Measurements from ENCODE around the gene KLHL17. TPM values are rescaled to one million over a fixed set of nuclear protein-coding genes. Genes with fewer than 3 reads are reported as not detected.

KLHL17 gene
- polyA plus RNA-seq, 1 donor, result 9.0 TPM

Other genes with a start within 250 kb of the KLHL17 start
- gene SAMD11, start 36.7 kb upstream of the KLHL17 start, polyA plus RNA-seq (ENCODE audit: insufficient read length), result 45.7 TPM
- gene NOC2L, start 1.3 kb upstream of the KLHL17 start, polyA plus RNA-seq (ENCODE audit: insufficient read length), result 56.4 TPM
- 0.20 TPM for gene PLEKHN1, start 5.9 kb downstream of the KLHL17 start, polyA plus RNA-seq (ENCODE audit: insufficient read length)
- gene PERM1, start 21.5 kb downstream of the KLHL17 start, polyA plus RNA-seq (ENCODE audit: insufficient read length), result 0.12 TPM
- 13.8 TPM for gene HES4, start 39.5 kb downstream of the KLHL17 start, polyA plus RNA-seq (ENCODE audit: insufficient read length)
- 9.4 TPM for gene ISG15, start 52.9 kb downstream of the KLHL17 start, polyA plus RNA-seq (ENCODE audit: insufficient read length)
- 223 TPM for gene AGRN, start 59.5 kb downstream of the KLHL17 start, polyA plus RNA-seq (ENCODE audit: insufficient read length)
- 0.32 TPM for gene RNF223, start 113.7 kb downstream of the KLHL17 start, polyA plus RNA-seq (ENCODE audit: insufficient read length)
- gene C1orf159, start 155.5 kb downstream of the KLHL17 start, polyA plus RNA-seq (ENCODE audit: insufficient read length), result 9.4 TPM
- gene TTLL10, start 213.3 kb downstream of the KLHL17 start, polyA plus RNA-seq (ENCODE audit: insufficient read length), result 0.98 TPM
- 0.38 TPM for gene TNFRSF18, start 246.0 kb downstream of the KLHL17 start, polyA plus RNA-seq (ENCODE audit: insufficient read length)